ENCODE data around the gene SLC8A1.

SLC8A1 gene

GRCh38 chr2:40289771-40290404, 162.0 kb downstream of the SLC8A1 start:
- DNase-seq (ENCODE audit: low read depth): peak; percentile 26
- peak overlapping the region; percentile 26; the same call in 1 of the 2 replicates for H3K4me3 ChIP-seq (ENCODE audit: low read depth, low read length)
- TF ChIP-seq CTCF (IDR thresholded peaks at IDR 0.05; ENCODE audit: insufficient read depth, low read depth, low read length, missing control alignments): no peak

DNA sequence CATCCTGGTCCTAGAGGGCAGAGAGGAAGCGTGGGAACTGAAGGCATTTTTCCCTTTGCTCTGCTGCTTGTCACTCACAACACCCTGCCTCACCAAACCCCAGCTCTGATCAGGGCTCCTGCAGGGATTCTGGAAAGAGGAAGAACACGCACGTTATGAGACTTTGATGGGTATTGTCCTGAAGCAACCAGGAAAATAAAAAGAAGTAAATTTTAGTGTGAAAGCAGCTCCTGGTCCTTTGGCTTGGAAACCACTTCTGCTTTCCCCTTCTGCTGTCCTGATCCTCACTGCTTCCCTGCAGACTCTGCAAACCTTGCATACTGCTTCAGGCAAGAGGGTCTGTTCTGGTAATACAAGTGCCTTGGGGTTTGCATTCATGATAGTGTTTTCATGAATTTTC, 164.1 kb downstream of the SLC8A1 start:
- no peak for DNase-seq (ENCODE audit: low read depth)
- no peak for TF ChIP-seq CTCF (IDR thresholded peaks at IDR 0.05; ENCODE audit: insufficient read depth, low read depth, low read length, missing control alignments)
- no peak overlapping the region for H3K4me3 ChIP-seq (ENCODE audit: low read depth, low read length)

DNA sequence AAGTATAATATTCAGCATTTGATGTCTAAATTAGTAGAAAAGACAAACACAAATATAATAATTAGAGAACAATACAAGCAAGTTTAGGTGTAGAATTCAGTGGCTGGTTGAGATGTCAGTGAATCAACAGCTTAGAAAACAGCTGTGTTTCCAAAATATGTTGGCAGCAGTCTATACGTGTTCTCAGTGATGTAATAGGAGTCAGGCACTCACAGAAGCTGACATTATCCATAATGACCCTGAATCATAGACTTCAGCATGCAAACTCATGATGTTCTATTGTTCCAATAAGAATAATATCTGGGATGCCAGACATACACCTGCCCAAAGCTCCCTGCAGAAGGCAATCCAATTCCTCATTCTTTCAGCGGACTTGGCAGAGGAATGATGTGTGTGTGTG, 164.7 kb downstream of the SLC8A1 start:
- no peak overlapping the region for H3K4me3 ChIP-seq (ENCODE audit: low read depth, low read length)
- TF ChIP-seq CTCF (IDR thresholded peaks at IDR 0.05; ENCODE audit: insufficient read depth, low read depth, low read length, missing control alignments): no peak
- no peak for DNase-seq (ENCODE audit: low read depth)

- H3K4me3 ChIP-seq (ENCODE audit: low read depth, low read length): no peak overlapping the region
- DNase-seq (ENCODE audit: low read depth): no peak
- TF ChIP-seq CTCF (IDR thresholded peaks at IDR 0.05; ENCODE audit: insufficient read depth, low read depth, low read length, missing control alignments): no peak
Measured at GRCh38 chr2:40286721-40287120, 165.2 kb downstream of the SLC8A1 start.

DNA sequence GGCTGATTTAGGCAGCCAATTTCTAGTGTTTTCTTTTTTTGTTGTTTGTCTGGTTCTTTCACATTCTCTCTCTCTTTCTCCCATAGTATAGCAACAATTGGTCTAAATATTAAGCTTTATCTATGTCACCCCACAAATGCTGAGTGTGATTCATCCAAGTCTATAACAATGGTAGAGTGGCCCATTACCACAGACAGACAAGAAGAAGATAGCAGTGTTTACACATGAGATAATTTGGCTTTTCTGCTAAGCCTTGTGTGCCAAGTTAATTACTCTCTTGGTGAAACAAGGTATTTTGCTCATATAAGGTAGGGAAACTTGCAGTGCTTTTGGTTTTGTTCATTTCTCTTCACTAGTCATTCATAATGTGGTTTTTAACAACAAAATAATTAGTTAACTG, 166.5 kb downstream of the SLC8A1 start:
- DNase-seq (ENCODE audit: low read depth): no peak
- H3K4me3 ChIP-seq (ENCODE audit: low read depth, low read length): no peak overlapping the region
- no peak for TF ChIP-seq CTCF (IDR thresholded peaks at IDR 0.05; ENCODE audit: insufficient read depth, low read depth, low read length, missing control alignments)

- no peak for TF ChIP-seq CTCF (IDR thresholded peaks at IDR 0.05; ENCODE audit: insufficient read depth, low read depth, low read length, missing control alignments)
- DNase-seq (ENCODE audit: low read depth): no peak
- H3K4me3 ChIP-seq (ENCODE audit: low read depth, low read length): no peak overlapping the region
Measured at GRCh38 chr2:40284797-40285196, 167.1 kb downstream of the SLC8A1 start.
